Trophoblast cell (in vitro differentiated cells and primary cell): ENCODE data around the gene ZNF91.

Source experiments
- DNase-seq, 2 donors: peaks; one replicate each; pipeline ENCODE4 v3.0.0-alpha.2; 2016
- H2AFZ ChIP-seq: 2 replicates; pipeline ENCODE4 v1.6.1; 2013; ENCODE audit warnings: low read length, moderate library complexity, mild to moderate bottlenecking; ENCODE audit not compliant: insufficient read depth, poor library complexity
- H2AK5ac ChIP-seq: 2 replicates; pipeline ENCODE4 v1.6.1; 2013; ENCODE audit warnings: mild to moderate bottlenecking, low read length
- H2BK120ac ChIP-seq: 2 replicates; pipeline ENCODE4 v1.6.1; 2013; ENCODE audit warnings: low read length, mild to moderate bottlenecking, moderate library complexity; ENCODE audit not compliant: insufficient read depth, poor library complexity
- H2BK12ac ChIP-seq: 2 replicates; pipeline ENCODE4 v1.6.1; 2013; ENCODE audit warnings: mild to moderate bottlenecking, low read length, moderate library complexity
- H2BK5ac ChIP-seq: 2 replicates; pipeline ENCODE4 v1.6.1; 2013; ENCODE audit warnings: low read length, low read depth, moderate library complexity, mild to moderate bottlenecking; ENCODE audit not compliant: poor library complexity
- H3K14ac ChIP-seq: 2 replicates; pipeline ENCODE4 v1.6.1; 2013; ENCODE audit warnings: mild to moderate bottlenecking, low read length
- H3K18ac ChIP-seq: 2 replicates; pipeline ENCODE4 v1.6.1; 2013; ENCODE audit warnings: mild to moderate bottlenecking, low read length
- H3K23ac ChIP-seq: 2 replicates; pipeline ENCODE4 v1.6.1; 2013; ENCODE audit warnings: low read length
- H3K27ac ChIP-seq: 2 replicates; pipeline ENCODE4 v1.5.1; 2013; ENCODE audit warnings: low read depth, mild to moderate bottlenecking, inconsistent platforms, low read length, moderate library complexity
- H3K27me3 ChIP-seq: 2 replicates; pipeline ENCODE4 v1.6.1; 2013; ENCODE audit warnings: inconsistent platforms, mild to moderate bottlenecking, low read length, moderate library complexity; ENCODE audit not compliant: insufficient read depth
- H3K36me3 ChIP-seq, 2 experiments: 1 replicate in 1 of 2; 2 replicates in 1 of 2; pipeline ENCODE4 v1.6.1; 2013; ENCODE audit warnings: low read length in 2 of 2, mild to moderate bottlenecking in 2 of 2, moderate library complexity in 1 of 2; ENCODE audit not compliant: insufficient read depth in 2 of 2, control insufficient read depth in 1 of 2
- H3K4ac ChIP-seq: 2 replicates; pipeline ENCODE4 v1.6.1; 2013; ENCODE audit warnings: low read depth, mild to moderate bottlenecking, low read length, moderate library complexity
- H3K4me1 ChIP-seq, 2 experiments: 1 replicate in 1 of 2; 2 replicates in 1 of 2; pipeline ENCODE4 v1.6.1; 2013; ENCODE audit warnings: low read length in 2 of 2, mild to moderate bottlenecking in 2 of 2, moderate library complexity in 1 of 2; ENCODE audit not compliant: insufficient read depth in 2 of 2, control insufficient read depth in 1 of 2
- H3K4me2 ChIP-seq: 2 replicates; pipeline ENCODE4 v1.6.1; 2013; ENCODE audit warnings: inconsistent platforms, mild to moderate bottlenecking, low read length, moderate library complexity
- H3K4me3 ChIP-seq: 2 replicates; pipeline ENCODE4 v1.5.1; 2013; ENCODE audit warnings: mild to moderate bottlenecking, low read depth, low read length, inconsistent platforms
- H3K79me1 ChIP-seq: one replicate; pipeline ENCODE4 v1.6.1; 2013; ENCODE audit warnings: low read length
- H3K79me2 ChIP-seq: 2 replicates; pipeline ENCODE4 v1.6.1; 2013; ENCODE audit warnings: low read length, mild to moderate bottlenecking; ENCODE audit not compliant: control insufficient read depth, insufficient read depth, poor library complexity
- H3K9ac ChIP-seq: 2 replicates; pipeline ENCODE4 v1.6.1; 2013; ENCODE audit warnings: mild to moderate bottlenecking, low read length
- H3K9me3 ChIP-seq: 2 replicates; pipeline ENCODE4 v1.6.1; 2013; ENCODE audit warnings: low read depth, mild to moderate bottlenecking, control low read depth, inconsistent platforms, low read length; ENCODE audit not compliant: insufficient read depth
- H4K12ac ChIP-seq: 2 replicates; pipeline ENCODE4 v1.6.1; 2013; ENCODE audit warnings: low read depth, mild to moderate bottlenecking, low read length, moderate library complexity
- H4K8ac ChIP-seq: 2 replicates; pipeline ENCODE4 v1.6.1; 2013; ENCODE audit warnings: low read depth, mild to moderate bottlenecking, low read length, moderate library complexity
- H4K91ac ChIP-seq: one replicate; pipeline ENCODE4 v1.6.1; 2013; ENCODE audit warnings: low read depth, mild to moderate bottlenecking, low read length, moderate library complexity
- WGBS: extraction: QIAGEN DNeasy Blood & Tissue Kit; methylation state at CpG from one replicate; pipeline ENCODE4 v1.1.7; 2013; ENCODE audit warnings: missing lambda C conversion rate; ENCODE audit not compliant: insufficient read length, insufficient coverage; ENCODE audit errors: extremely low coverage; 5-methylcytosine and 5-hydroxymethylcytosine counted together

The ZNF91 gene

GRCh38 chr19:23345838-23346237 is 49.4 kb downstream of the ZNF91 start:
- H3K18ac ChIP-seq: no peak overlapping the region
- H2BK12ac ChIP-seq: no peak overlapping the region
- H3K79me2 ChIP-seq: no peaks in the 10 kb centered on the region
- no peaks in the 10 kb centered on the region for H3K4me1 ChIP-seq
- H3K79me1 ChIP-seq: no peaks in the 10 kb centered on the region
- H3K23ac ChIP-seq: no peak overlapping the region
- peaks cover 26 to 29% of the 10 kb centered on the region in 2 experiments for H3K36me3 ChIP-seq
- H2AK5ac ChIP-seq: no peak overlapping the region
- no peak overlapping the region for H3K27ac ChIP-seq
- no peak overlapping the region for H4K91ac ChIP-seq
- no peak overlapping the region for H2BK120ac ChIP-seq
- no peak overlapping the region for H3K4me2 ChIP-seq
- H3K4ac ChIP-seq: no peak overlapping the region
- no peak overlapping the region for H3K4me3 ChIP-seq
- no CpG with 5 or more reads among the region's 4 CpGs for WGBS
- no peak overlapping the region for H3K9ac ChIP-seq
- no peaks in the 10 kb centered on the region for H3K27me3 ChIP-seq
- no peak overlapping the region for H2AFZ ChIP-seq
- H2BK5ac ChIP-seq: no peak overlapping the region
- no peak overlapping the region for H4K12ac ChIP-seq
- no peak for DNase-seq
- H3K9me3 ChIP-seq: peaks cover 12% of the 10 kb centered on the region
- H3K14ac ChIP-seq: no peak overlapping the region
- no peak overlapping the region for H4K8ac ChIP-seq

GRCh38 chr19:23343434-23344010 is 51.7 kb downstream of the ZNF91 start:
- no peak overlapping the region for H4K91ac ChIP-seq
- H3K79me2 ChIP-seq: no peaks in the 10 kb centered on the region
- no peak for DNase-seq
- no peak overlapping the region for H3K9ac ChIP-seq
- no peaks in the 10 kb centered on the region for H3K79me1 ChIP-seq
- no peaks in the 10 kb centered on the region for H3K4me1 ChIP-seq
- H2BK5ac ChIP-seq: no peak overlapping the region
- peaks cover 6% of the 10 kb centered on the region for H3K9me3 ChIP-seq
- no peak overlapping the region for H3K4me3 ChIP-seq
- H4K12ac ChIP-seq: no peak overlapping the region
- no peak overlapping the region for H3K27ac ChIP-seq
- no peak overlapping the region for H2AFZ ChIP-seq
- H3K36me3 ChIP-seq: peaks cover 22 to 23% of the 10 kb centered on the region in 2 experiments
- WGBS: no CpG with 5 or more reads among the region's 5 CpGs
- H2BK120ac ChIP-seq: no peak overlapping the region
- no peak overlapping the region for H2AK5ac ChIP-seq
- H3K23ac ChIP-seq: no peak overlapping the region
- H3K27me3 ChIP-seq: no peaks in the 10 kb centered on the region
- no peak overlapping the region for H3K4me2 ChIP-seq
- H3K18ac ChIP-seq: no peak overlapping the region
- H4K8ac ChIP-seq: no peak overlapping the region
- no peak overlapping the region for H3K14ac ChIP-seq
- H3K4ac ChIP-seq: no peak overlapping the region
- no peak overlapping the region for H2BK12ac ChIP-seq

- Histone ChIP-seq H3K4me1 (no peaks in the 10 kb centered on the region), H3K4me2 (no peak overlapping the region), H3K9me3 (no peaks in the 10 kb centered on the region), H3K23ac (no peak overlapping the region), H2BK5ac (no peak overlapping the region), H3K79me1 (no peaks in the 10 kb centered on the region), H4K8ac (no peak overlapping the region), H3K27ac (no peak overlapping the region), H3K27me3 (no peaks in the 10 kb centered on the region), H3K4me3 (no peak overlapping the region), H3K4ac (no peak overlapping the region), H3K18ac (no peak overlapping the region), H4K12ac (no peak overlapping the region), H3K9ac (no peak overlapping the region), H3K36me3 (peaks cover 2 to 3% of the 10 kb centered on the region in 2 experiments), H4K91ac (no peak overlapping the region), H3K14ac (no peak overlapping the region), H2BK120ac (no peak overlapping the region), H2AFZ (no peak overlapping the region), H3K79me2 (no peaks in the 10 kb centered on the region), H2BK12ac (no peak overlapping the region), H2AK5ac (no peak overlapping the region)
- peak; percentile 79 to 94 for DNase-seq
Observed at GRCh38 chr19:23328211-23328610, 67.1 kb downstream of the ZNF91 start.

- no peaks in the 10 kb centered on the region for H3K27me3 ChIP-seq
- H2AFZ ChIP-seq: no peak overlapping the region
- H3K14ac ChIP-seq: no peak overlapping the region
- no peak overlapping the region for H3K18ac ChIP-seq
- H4K12ac ChIP-seq: no peak overlapping the region
- H3K9me3 ChIP-seq: peaks cover 4% of the 10 kb centered on the region
- peaks cover 0 to 2% of the 10 kb centered on the region in 2 experiments for H3K36me3 ChIP-seq
- no peaks in the 10 kb centered on the region for H3K79me2 ChIP-seq
- no peak overlapping the region for H4K91ac ChIP-seq
- no peak overlapping the region for H2BK120ac ChIP-seq
- no peak overlapping the region for H2BK12ac ChIP-seq
- no peaks in the 10 kb centered on the region for H3K79me1 ChIP-seq
- no peak overlapping the region for H2AK5ac ChIP-seq
- no peak overlapping the region for H3K27ac ChIP-seq
- no peak overlapping the region for H4K8ac ChIP-seq
- H3K4ac ChIP-seq: no peak overlapping the region
- H3K4me1 ChIP-seq: no peaks in the 10 kb centered on the region
- no peak overlapping the region for H3K4me2 ChIP-seq
- no peak overlapping the region for H3K4me3 ChIP-seq
- H3K23ac ChIP-seq: no peak overlapping the region
- no peak overlapping the region for H3K9ac ChIP-seq
- H2BK5ac ChIP-seq: no peak overlapping the region
- WGBS: no CpG with 5 or more reads among the region's 4 CpGs
- DNase-seq: peak; percentile 88 to 92
Observed at GRCh38 chr19:23321953-23322549, 73.2 kb downstream of the ZNF91 start.
